DND-41 (cell line): Measurements from ENCODE around the gene PCTP.
A peak's percentile ranks its signal among the peaks of the same experiment; 100 is the strongest.

Source experiments
- ATAC-seq: fragments of 200-7000 bp; cut with Tn5 transposase; 3 replicates; pipeline ENCODE4 v1.9.1; 2021; ENCODE audit warnings: low read depth; ENCODE audit not compliant: insufficient read depth
- DNase-seq: peaks from one replicate; pipeline ENCODE4 v3.0.0-alpha.2; 2020
- H2AFZ ChIP-seq: 2 replicates; pipeline ENCODE4 v1.6.0; 2012; ENCODE audit warnings: low read depth, low read length
- H3K27ac ChIP-seq: 2 replicates; pipeline ENCODE4 v1.5.1; 2012; ENCODE audit warnings: low read length, inconsistent platforms
- H3K27me3 ChIP-seq: fragments of 200-600 bp; sonication (generic); 2 replicates; pipeline ENCODE4 v1.6.0; 2012; ENCODE audit warnings: low read length, mild to moderate bottlenecking, inconsistent platforms; ENCODE audit not compliant: insufficient read depth, poor library complexity
- H3K36me3 ChIP-seq: 2 replicates; pipeline ENCODE4 v1.5.1; 2012; ENCODE audit warnings: low read length, inconsistent platforms; ENCODE audit not compliant: insufficient read depth
- H3K4me1 ChIP-seq: 2 replicates; pipeline ENCODE4 v1.5.1; 2012; ENCODE audit warnings: mild to moderate bottlenecking, low read length; ENCODE audit not compliant: insufficient read depth
- H3K4me2 ChIP-seq: 2 replicates; pipeline ENCODE4 v1.6.0; 2012; ENCODE audit warnings: mild to moderate bottlenecking, moderate library complexity, low read length, inconsistent platforms; ENCODE audit not compliant: insufficient read depth
- H3K4me3 ChIP-seq, 2 experiments: fragments of 200-600 bp in 1 of 2; shearing (Covaris generic) in 1 of 2; 2 replicates each; pipeline ENCODE4 v1.5.1; 2012 to 2016; ENCODE audit warnings: inconsistent platforms in 2 of 2, low read length in 2 of 2, mild to moderate bottlenecking in 2 of 2, low read depth in 1 of 2, moderate library complexity in 1 of 2
- H3K79me2 ChIP-seq: 2 replicates; pipeline ENCODE4 v1.6.0; 2012; ENCODE audit warnings: low read length, inconsistent platforms; ENCODE audit not compliant: insufficient read depth
- H3K9ac ChIP-seq: 2 replicates; pipeline ENCODE4 v1.6.0; 2012; ENCODE audit warnings: low read depth, mild to moderate bottlenecking, inconsistent platforms, low read length, moderate library complexity
- H3K9me3 ChIP-seq: 2 replicates; pipeline ENCODE4 v1.5.1; 2012; ENCODE audit warnings: low read length, moderate library complexity, mild to moderate bottlenecking, inconsistent platforms; ENCODE audit not compliant: insufficient read depth, severe bottlenecking
- H4K20me1 ChIP-seq: 2 replicates; pipeline ENCODE4 v1.6.0; 2012; ENCODE audit warnings: low read length; ENCODE audit not compliant: insufficient read depth
- CTCF ChIP-seq: IDR thresholded peaks from 2 replicates; pipeline ENCODE4 v1.5.1; 2012; ENCODE audit warnings: borderline replicate concordance, low read length, moderate library complexity, mild to moderate bottlenecking; ENCODE audit not compliant: poor library complexity, severe bottlenecking; ENCODE audit errors: extremely low read depth
- EZH2 ChIP-seq: IDR thresholded peaks from 3 replicates; pipeline ENCODE4 v1.6.1; 2012; ENCODE audit warnings: borderline replicate concordance, low read depth, mild to moderate bottlenecking, moderate library complexity, low read length, inconsistent platforms; ENCODE audit not compliant: severe bottlenecking

Gene PCTP

GRCh38 chr17:55774846-55775271, 24.0 kb downstream of the PCTP start:
- Histone ChIP-seq H3K4me3 (no peak overlapping the region), H3K9me3 (no peaks in the 10 kb centered on the region), H4K20me1 (no peaks in the 10 kb centered on the region), H2AFZ (no peak overlapping the region), H3K27ac (no peak overlapping the region), H3K36me3 (peaks cover 44% of the 10 kb centered on the region), H3K4me1 (no peaks in the 10 kb centered on the region), H3K4me2 (no peak overlapping the region), H3K27me3 (no peaks in the 10 kb centered on the region), H3K9ac (no peak overlapping the region), H3K79me2 (no peaks in the 10 kb centered on the region)
- ATAC-seq (no peak), DNase-seq (no peak)
- no peak for TF ChIP-seq EZH2
- no peak for TF ChIP-seq CTCF

- Histone ChIP-seq H3K27me3 (no peaks in the 10 kb centered on the region), H3K79me2 (no peaks in the 10 kb centered on the region), H2AFZ (no peak overlapping the region), H3K9me3 (no peaks in the 10 kb centered on the region), H3K9ac (no peak overlapping the region), H3K27ac (no peak overlapping the region), H3K36me3 (peaks cover 41% of the 10 kb centered on the region), H4K20me1 (no peaks in the 10 kb centered on the region), H3K4me1 (no peaks in the 10 kb centered on the region), H3K4me3 (no peak overlapping the region), H3K4me2 (no peak overlapping the region)
- DNase-seq, result no peak
- ATAC-seq, result 0 out of 3 replicates have a peak, but pooled peaks have one; percentile 39
- TF ChIP-seq CTCF (no peak), EZH2 (no peak)
These were observed 25.4 kb downstream of the PCTP start for GRCh38 chr17:55776271-55776670.

GRCh38 chr17:55777471-55777971, 26.7 kb downstream of the PCTP start:
- DNase-seq (no peak), ATAC-seq (no peak)
- no peaks in the 10 kb centered on the region for H3K9me3 ChIP-seq
- H3K36me3 ChIP-seq, result peaks cover 33% of the 10 kb centered on the region
- no peak overlapping the region for H2AFZ ChIP-seq
- no peak overlapping the region for H3K4me2 ChIP-seq
- H4K20me1 ChIP-seq, result no peaks in the 10 kb centered on the region
- H3K4me3 ChIP-seq, result no peak overlapping the region
- H3K27me3 ChIP-seq, result no peaks in the 10 kb centered on the region
- H3K79me2 ChIP-seq, result no peaks in the 10 kb centered on the region
- no peak overlapping the region for H3K9ac ChIP-seq
- TF ChIP-seq CTCF, result no peak
- no peak for TF ChIP-seq EZH2
- no peak overlapping the region for H3K27ac ChIP-seq
- no peaks in the 10 kb centered on the region for H3K4me1 ChIP-seq
